A549 (cell line): ENCODE results near the gene LAMA2.

Experiments used
- CBX2 ChIP-seq: fragments of 200-600 bp; sonication (generic); IDR thresholded peaks from 2 replicates; pipeline ENCODE4 v1.6.1; 2016; ENCODE audit warnings: low read depth, mild to moderate bottlenecking, borderline replicate concordance
- CHD2 ChIP-seq: fragments of 150-350 bp; IDR thresholded peaks from 2 replicates; pipeline ENCODE4 v1.6.1; 2014; ENCODE audit warnings: low read length; ENCODE audit not compliant: partially characterized antibody
- CTCF ChIP-seq: fragments of >200 bp; sonication (Bioruptor Twin); formaldehyde crosslinking; IDR thresholded peaks from 3 replicates; pipeline ENCODE4 v1.5.1; 2016
- EP300 ChIP-seq, 2 experiments: fragments of >200 bp; sonication (Bioruptor Twin); formaldehyde crosslinking; IDR thresholded peaks; 2 replicates in 1 of 2; 3 replicates in 1 of 2; pipeline ENCODE4 v1.6.1; 2016 to 2017
- JUN ChIP-seq, 2 experiments: fragments of >200 bp; sonication (Bioruptor Twin); formaldehyde crosslinking; IDR thresholded peaks; 2 replicates in 1 of 2; 3 replicates in 1 of 2; pipeline ENCODE4 v1.6.1; 2016 to 2017
- MAFK ChIP-seq: fragments of 450-650 bp; IDR thresholded peaks from 2 replicates; pipeline ENCODE4 v1.6.1; 2014; ENCODE audit not compliant: partially characterized antibody
- PHF8 ChIP-seq: fragments of 200-600 bp; sonication (generic); IDR thresholded peaks from 2 replicates; pipeline ENCODE4 v1.6.1; 2016; ENCODE audit warnings: low read depth, mild to moderate bottlenecking, antibody characterized with exemption, moderate library complexity, borderline replicate concordance
- POLR2A ChIP-seq: IDR thresholded peaks from 2 replicates; pipeline ENCODE4 v1.6.1; 2012; ENCODE audit warnings: mild to moderate bottlenecking, low read length
- RAD21 ChIP-seq, 2 experiments: fragments of >200 bp in 1 of 2; sonication (Bioruptor Twin) in 1 of 2; formaldehyde crosslinking in 1 of 2; IDR thresholded peaks in 1 of 2; conservative IDR thresholded peaks in 1 of 2; 2 replicates in 1 of 2; 3 replicates in 1 of 2; pipeline ENCODE4 v1.6.1; 2012 to 2018; ENCODE audit warnings: inconsistent platforms in 1 of 2
- RCOR1 ChIP-seq: fragments of 150-350 bp; IDR thresholded peaks from 2 replicates; pipeline ENCODE4 v1.6.1; 2014; ENCODE audit warnings: antibody characterized with exemption, low read length, low read depth
- SMC3 ChIP-seq: fragments of >200 bp; sonication (Bioruptor Twin); formaldehyde crosslinking; IDR thresholded peaks from 3 replicates; pipeline ENCODE4 v1.6.1; 2018; ENCODE audit warnings: inconsistent platforms
- USF2 ChIP-seq: fragments of 450-650 bp; IDR thresholded peaks from 2 replicates; pipeline ENCODE4 v1.6.1; 2014; ENCODE audit warnings: antibody characterized with exemption
- TF ChIP-seq, protein P1 (sequence below): fragments of >200 bp; sonication (Bioruptor Twin); formaldehyde crosslinking; IDR thresholded peaks from 3 replicates; pipeline ENCODE4 v1.6.1; 2016

DNA sequence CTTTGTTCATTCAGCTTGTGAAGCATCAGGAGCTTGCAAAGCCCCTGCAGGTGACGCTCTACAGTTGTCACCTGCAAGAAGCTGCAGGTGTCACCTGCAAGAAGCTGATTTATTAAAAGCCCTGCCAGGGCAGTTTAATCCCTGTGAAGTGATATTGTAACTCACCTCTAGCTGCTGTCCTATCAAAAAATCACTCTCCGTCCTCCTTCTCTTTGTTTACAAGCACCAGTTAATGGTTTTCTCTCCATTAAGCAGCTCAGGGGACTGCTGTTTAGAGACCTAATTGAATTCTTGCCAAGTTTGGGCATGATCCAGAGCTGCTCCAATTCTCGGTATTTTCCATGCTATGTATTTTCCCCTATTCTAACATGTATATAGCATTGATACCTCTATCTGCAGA is 481.1 kb downstream of the LAMA2 start:
- no peak for TF ChIP-seq CTCF
- TF ChIP-seq RAD21 (conservative IDR thresholded peaks at IDR 0.05 in 1 of 2, IDR thresholded peaks at IDR 0.05 in 1 of 2): no peak
- TF ChIP-seq CHD2: no peak
- no peak for TF ChIP-seq MAFK
- no peak for TF ChIP-seq EP300 (IDR thresholded peaks at IDR 0.05)
- TF ChIP-seq RCOR1: no peak
- TF ChIP-seq PHF8: no peak
- TF ChIP-seq, protein P1, sequence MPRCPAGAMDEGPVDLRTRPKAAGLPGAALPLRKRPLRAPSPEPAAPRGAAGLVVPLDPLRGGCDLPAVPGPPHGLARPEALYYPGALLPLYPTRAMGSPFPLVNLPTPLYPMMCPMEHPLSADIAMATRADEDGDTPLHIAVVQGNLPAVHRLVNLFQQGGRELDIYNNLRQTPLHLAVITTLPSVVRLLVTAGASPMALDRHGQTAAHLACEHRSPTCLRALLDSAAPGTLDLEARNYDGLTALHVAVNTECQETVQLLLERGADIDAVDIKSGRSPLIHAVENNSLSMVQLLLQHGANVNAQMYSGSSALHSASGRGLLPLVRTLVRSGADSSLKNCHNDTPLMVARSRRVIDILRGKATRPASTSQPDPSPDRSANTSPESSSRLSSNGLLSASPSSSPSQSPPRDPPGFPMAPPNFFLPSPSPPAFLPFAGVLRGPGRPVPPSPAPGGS: no peak
- no peak for TF ChIP-seq POLR2A
- no peak for TF ChIP-seq SMC3
- no peak for TF ChIP-seq USF2
- no peak for TF ChIP-seq CBX2
- TF ChIP-seq JUN (IDR thresholded peaks at IDR 0.05): no peak
